Embryonic facial prominence (tissue), 1 donor: ENCODE results near the gene PLET1.

Experiments used
- DNase-seq: peaks from one replicate; pipeline ENCODE4 v3.0.0-alpha.2; 2016; ENCODE audit errors: extremely low spot score

Gene PLET1

GRCh38 chr11:112281726-112282125 is 21.1 kb upstream of the PLET1 start:
- no peak for DNase-seq

GRCh38 chr11:112280268-112281126 is 19.8 kb upstream of the PLET1 start:
- peak; percentile 74 for DNase-seq

- DNase-seq = no peak
Observed at GRCh38 chr11:112279901-112280267, 19.2 kb upstream of the PLET1 start.

- no peak for DNase-seq
Observed at GRCh38 chr11:112278803-112279202, 18.1 kb upstream of the PLET1 start.

- DNase-seq = no peak
Observed at GRCh38 chr11:112277941-112278340, 17.3 kb upstream of the PLET1 start.

- DNase-seq = no peak
Observed at GRCh38 chr11:112277029-112277428, 16.4 kb upstream of the PLET1 start.

GRCh38 chr11:112274007-112274783 is 13.5 kb upstream of the PLET1 start:
- no peak for DNase-seq

GRCh38 chr11:112273066-112273465 is 12.4 kb upstream of the PLET1 start:
- no peak for DNase-seq

- DNase-seq = no peak
Observed at GRCh38 chr11:112271242-112271641, 10.6 kb upstream of the PLET1 start.

GRCh38 chr11:112270551-112271180 is 10.0 kb upstream of the PLET1 start:
- DNase-seq = no peak

- DNase-seq = no peak
Observed at GRCh38 chr11:112269139-112269538, 8.5 kb upstream of the PLET1 start.

- no peak for DNase-seq
Observed at GRCh38 chr11:112268406-112268805, 7.7 kb upstream of the PLET1 start.

GRCh38 chr11:112267188-112267591 is 6.5 kb upstream of the PLET1 start:
- DNase-seq = no peak

- no peak for DNase-seq
Observed at GRCh38 chr11:112266410-112266778, 5.7 kb upstream of the PLET1 start.

GRCh38 chr11:112265659-112266409 is 5.2 kb upstream of the PLET1 start:
- DNase-seq = no peak

GRCh38 chr11:112255067-112255720 is 5.5 kb downstream of the PLET1 start:
- DNase-seq = no peak

- no peak for DNase-seq
Observed at GRCh38 chr11:112253605-112254242, 6.9 kb downstream of the PLET1 start.

- DNase-seq = no peak
Observed at GRCh38 chr11:112249871-112250610, 10.6 kb downstream of the PLET1 start.

GRCh38 chr11:112248201-112248600 is 12.5 kb downstream of the PLET1 start:
- DNase-seq = no peak

GRCh38 chr11:112247201-112247600 is 13.5 kb downstream of the PLET1 start:
- DNase-seq = no peak
